Glutamatergic neuron (in vitro differentiated cells): ENCODE measurements around the gene PRKAG2. TPM values are rescaled to one million over a fixed set of nuclear protein-coding genes. Genes with fewer than 3 reads are reported as not detected.

ENCODE experiments used
- DNase-seq: peaks from one replicate; pipeline ENCODE4 v3.0.0; 2022
- H3K27ac Mint-ChIP-seq: one replicate; pipeline ENCODE4 v1.8.0; 2020; ENCODE audit warnings: mild to moderate bottlenecking, mixed read lengths, inconsistent platforms; ENCODE audit not compliant: unreplicated experiment
- H3K27me3 Mint-ChIP-seq: one replicate; pipeline ENCODE4 v1.8.0; 2020; ENCODE audit warnings: mild to moderate bottlenecking, moderate library complexity, mixed read lengths, inconsistent platforms; ENCODE audit not compliant: unreplicated experiment
- H3K36me3 Mint-ChIP-seq: one replicate; pipeline ENCODE4 v1.8.0; 2020; ENCODE audit warnings: mild to moderate bottlenecking, mixed read lengths, inconsistent platforms; ENCODE audit not compliant: unreplicated experiment
- H3K4me1 Mint-ChIP-seq: one replicate; pipeline ENCODE4 v1.8.0; 2020; ENCODE audit warnings: mild to moderate bottlenecking, low read depth, mixed read lengths, inconsistent platforms; ENCODE audit not compliant: unreplicated experiment
- H3K4me3 Mint-ChIP-seq: one replicate; pipeline ENCODE4 v1.8.0; 2020; ENCODE audit warnings: mild to moderate bottlenecking, mixed read lengths, inconsistent platforms; ENCODE audit not compliant: unreplicated experiment
- H3K9me3 Mint-ChIP-seq: one replicate; pipeline ENCODE4 v1.8.0; 2020; ENCODE audit warnings: mild to moderate bottlenecking, moderate library complexity, mixed read lengths, inconsistent platforms; ENCODE audit not compliant: unreplicated experiment
- total RNA-seq: library from RNA; stranded (reverse); fragmentation: NEBNext Ultra II Directional; extraction: Animal tissue kit (Norgen Biotek cat#: 25700); gene quantifications from one replicate; pipeline ENCODE4 v1.2.1, GENCODE V29; 2021; ENCODE audit not compliant: unreplicated experiment
- TF ChIP-seq, protein P1 (sequence below): fragments of 200-600 bp; sonication (generic); IDR thresholded peaks from one replicate; pipeline ENCODE4 v1.5.0; 2021; ENCODE audit not compliant: partially characterized antibody, unreplicated experiment

The PRKAG2 gene
- total RNA-seq, 1 donor from 2014 or later, result 24.7 TPM

- peaks cover 2% of the 10 kb centered on the region for H3K9me3 Mint-ChIP-seq
- no peak for DNase-seq
- TF ChIP-seq, protein P1, sequence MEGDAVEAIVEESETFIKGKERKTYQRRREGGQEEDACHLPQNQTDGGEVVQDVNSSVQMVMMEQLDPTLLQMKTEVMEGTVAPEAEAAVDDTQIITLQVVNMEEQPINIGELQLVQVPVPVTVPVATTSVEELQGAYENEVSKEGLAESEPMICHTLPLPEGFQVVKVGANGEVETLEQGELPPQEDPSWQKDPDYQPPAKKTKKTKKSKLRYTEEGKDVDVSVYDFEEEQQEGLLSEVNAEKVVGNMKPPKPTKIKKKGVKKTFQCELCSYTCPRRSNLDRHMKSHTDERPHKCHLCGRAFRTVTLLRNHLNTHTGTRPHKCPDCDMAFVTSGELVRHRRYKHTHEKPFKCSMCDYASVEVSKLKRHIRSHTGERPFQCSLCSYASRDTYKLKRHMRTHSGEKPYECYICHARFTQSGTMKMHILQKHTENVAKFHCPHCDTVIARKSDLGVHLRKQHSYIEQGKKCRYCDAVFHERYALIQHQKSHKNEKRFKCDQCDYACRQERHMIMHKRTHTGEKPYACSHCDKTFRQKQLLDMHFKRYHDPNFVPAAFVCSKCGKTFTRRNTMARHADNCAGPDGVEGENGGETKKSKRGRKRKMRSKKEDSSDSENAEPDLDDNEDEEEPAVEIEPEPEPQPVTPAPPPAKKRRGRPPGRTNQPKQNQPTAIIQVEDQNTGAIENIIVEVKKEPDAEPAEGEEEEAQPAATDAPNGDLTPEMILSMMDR, result no peak
- peaks cover 3% of the 10 kb centered on the region for H3K27me3 Mint-ChIP-seq
- peaks cover 5% of the 10 kb centered on the region for H3K36me3 Mint-ChIP-seq
- H3K4me3 Mint-ChIP-seq, result no peak overlapping the region
- peaks cover 2% of the 10 kb centered on the region for H3K4me1 Mint-ChIP-seq
- H3K27ac Mint-ChIP-seq, result no peak overlapping the region
Observed at GRCh38 chr7:151769188-151769821, 107.6 kb downstream of the PRKAG2 start.

GRCh38 chr7:151768805-151769187, 108.1 kb downstream of the PRKAG2 start:
- peaks cover 5% of the 10 kb centered on the region for H3K36me3 Mint-ChIP-seq
- H3K27ac Mint-ChIP-seq, result no peak overlapping the region
- H3K9me3 Mint-ChIP-seq, result peaks cover 2% of the 10 kb centered on the region
- TF ChIP-seq, protein P1, result no peak
- no peak overlapping the region for H3K4me3 Mint-ChIP-seq
- peaks cover 5% of the 10 kb centered on the region for H3K27me3 Mint-ChIP-seq
- peaks cover 7% of the 10 kb centered on the region for H3K4me1 Mint-ChIP-seq
- DNase-seq, result no peak

GRCh38 chr7:151767557-151767956, 109.4 kb downstream of the PRKAG2 start:
- Mint-ChIP-seq H3K9me3 (peaks cover 2% of the 10 kb centered on the region), H3K4me3 (no peak overlapping the region), H3K4me1 (peaks cover 17% of the 10 kb centered on the region), H3K36me3 (peaks cover 5% of the 10 kb centered on the region), H3K27me3 (peaks cover 5% of the 10 kb centered on the region), H3K27ac (no peak overlapping the region)
- TF ChIP-seq, protein P1, result no peak
- DNase-seq, result no peak

- H3K9me3 Mint-ChIP-seq, result peaks cover 2% of the 10 kb centered on the region
- H3K4me1 Mint-ChIP-seq, result peaks cover 20% of the 10 kb centered on the region
- TF ChIP-seq, protein P1, result no peak
- H3K36me3 Mint-ChIP-seq, result peaks cover 5% of the 10 kb centered on the region
- no peak for DNase-seq
- peak overlapping the region; percentile 37 for H3K4me3 Mint-ChIP-seq
- peaks cover 8% of the 10 kb centered on the region for H3K27me3 Mint-ChIP-seq
- H3K27ac Mint-ChIP-seq, result peak overlapping the region; percentile 14
Observed at GRCh38 chr7:151764056-151764920, 112.6 kb downstream of the PRKAG2 start.
